KMS-11 (cell line): Measurements from ENCODE around the gene VCL.
A peak's percentile ranks its signal among the peaks of the same experiment; 100 is the strongest.

ENCODE experiments used
- H2AFZ ChIP-seq: fragments of 200-600 bp; sonication (generic); 2 replicates; pipeline ENCODE4 v1.6.1; 2016; ENCODE audit warnings: antibody characterized with exemption, mixed run types, low read depth
- H3K27ac ChIP-seq: fragments of 200-600 bp; sonication (generic); 2 replicates; pipeline ENCODE4 v1.6.1; 2016; ENCODE audit warnings: mild to moderate bottlenecking, mixed run types
- H3K27me3 ChIP-seq: fragments of 200-600 bp; sonication (generic); 2 replicates; pipeline ENCODE4 v1.6.1; 2017; ENCODE audit warnings: mild to moderate bottlenecking, low read depth, mixed run types, moderate library complexity; ENCODE audit not compliant: insufficient read depth
- H3K36me3 ChIP-seq: fragments of 200-600 bp; sonication (generic); 2 replicates; pipeline ENCODE4 v1.6.1; 2017; ENCODE audit warnings: mild to moderate bottlenecking, mixed run types; ENCODE audit not compliant: insufficient read depth
- H3K4me1 ChIP-seq: fragments of 200-600 bp; sonication (generic); 2 replicates; pipeline ENCODE4 v1.6.1; 2016; ENCODE audit warnings: mild to moderate bottlenecking, low read depth, mixed run types; ENCODE audit not compliant: poor library complexity, severe bottlenecking
- H3K4me2 ChIP-seq: fragments of 200-600 bp; sonication (generic); 2 replicates; pipeline ENCODE4 v1.7.0; 2016; ENCODE audit warnings: mild to moderate bottlenecking, mixed run types
- H3K4me3 ChIP-seq: fragments of 200-600 bp; sonication (generic); IDR thresholded peaks from 2 replicates; pipeline ENCODE4 v1.6.1; 2017; ENCODE audit warnings: low read depth, low read length, mixed read lengths; ENCODE audit not compliant: insufficient read depth
- H3K79me2 ChIP-seq: fragments of 200-600 bp; sonication (generic); 2 replicates; pipeline ENCODE4 v1.6.1; 2016; ENCODE audit warnings: low read depth, mixed run types; ENCODE audit not compliant: insufficient read depth
- H3K9ac ChIP-seq: fragments of 200-600 bp; sonication (generic); 2 replicates; pipeline ENCODE4 v1.6.1; 2016; ENCODE audit warnings: mild to moderate bottlenecking, mixed run types
- H4K20me1 ChIP-seq: fragments of 200-600 bp; sonication (generic); 2 replicates; pipeline ENCODE4 v1.6.1; 2016; ENCODE audit warnings: mild to moderate bottlenecking, mixed run types; ENCODE audit not compliant: insufficient read depth
- TF ChIP-seq, protein P1 (sequence below): fragments of 200-600 bp; sonication (generic); conservative IDR thresholded peaks from 2 replicates; pipeline ENCODE4 v1.6.1; 2017; ENCODE audit warnings: low read depth, mild to moderate bottlenecking, antibody characterized with exemption, low read length, moderate library complexity, mixed read lengths

The VCL gene

DNA sequence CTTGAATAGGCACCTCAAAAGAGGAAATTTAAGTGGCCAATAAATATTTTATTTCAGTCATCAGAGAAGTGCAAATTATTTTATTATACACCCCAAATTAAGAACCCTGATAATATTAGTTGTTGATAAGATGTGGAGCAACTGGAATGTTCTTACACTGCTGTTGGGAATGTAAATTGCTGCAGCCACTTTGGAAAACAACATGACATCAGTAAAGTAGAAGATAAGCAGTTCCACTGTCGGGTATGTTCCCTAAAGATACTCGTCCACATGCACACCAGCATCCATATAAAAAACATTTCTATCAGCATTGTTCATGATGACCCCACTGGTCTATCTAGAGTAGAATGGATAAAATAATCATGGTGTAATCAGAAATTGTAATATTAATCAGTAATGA is 46.5 kb downstream of the VCL start:
- no peaks in the 10 kb centered on the region for H3K36me3 ChIP-seq
- H4K20me1 ChIP-seq, result no peaks in the 10 kb centered on the region
- H2AFZ ChIP-seq, result no peak overlapping the region
- H3K79me2 ChIP-seq, result no peaks in the 10 kb centered on the region
- TF ChIP-seq, protein P1, sequence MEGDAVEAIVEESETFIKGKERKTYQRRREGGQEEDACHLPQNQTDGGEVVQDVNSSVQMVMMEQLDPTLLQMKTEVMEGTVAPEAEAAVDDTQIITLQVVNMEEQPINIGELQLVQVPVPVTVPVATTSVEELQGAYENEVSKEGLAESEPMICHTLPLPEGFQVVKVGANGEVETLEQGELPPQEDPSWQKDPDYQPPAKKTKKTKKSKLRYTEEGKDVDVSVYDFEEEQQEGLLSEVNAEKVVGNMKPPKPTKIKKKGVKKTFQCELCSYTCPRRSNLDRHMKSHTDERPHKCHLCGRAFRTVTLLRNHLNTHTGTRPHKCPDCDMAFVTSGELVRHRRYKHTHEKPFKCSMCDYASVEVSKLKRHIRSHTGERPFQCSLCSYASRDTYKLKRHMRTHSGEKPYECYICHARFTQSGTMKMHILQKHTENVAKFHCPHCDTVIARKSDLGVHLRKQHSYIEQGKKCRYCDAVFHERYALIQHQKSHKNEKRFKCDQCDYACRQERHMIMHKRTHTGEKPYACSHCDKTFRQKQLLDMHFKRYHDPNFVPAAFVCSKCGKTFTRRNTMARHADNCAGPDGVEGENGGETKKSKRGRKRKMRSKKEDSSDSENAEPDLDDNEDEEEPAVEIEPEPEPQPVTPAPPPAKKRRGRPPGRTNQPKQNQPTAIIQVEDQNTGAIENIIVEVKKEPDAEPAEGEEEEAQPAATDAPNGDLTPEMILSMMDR, result no peak
- no peak overlapping the region for H3K27ac ChIP-seq
- no peaks in the 10 kb centered on the region for H3K27me3 ChIP-seq
- no peak overlapping the region for H3K9ac ChIP-seq
- H3K4me3 ChIP-seq, result no peak overlapping the region
- peaks cover 42% of the 10 kb centered on the region for H3K4me1 ChIP-seq
- H3K4me2 ChIP-seq, result no peak overlapping the region

DNA sequence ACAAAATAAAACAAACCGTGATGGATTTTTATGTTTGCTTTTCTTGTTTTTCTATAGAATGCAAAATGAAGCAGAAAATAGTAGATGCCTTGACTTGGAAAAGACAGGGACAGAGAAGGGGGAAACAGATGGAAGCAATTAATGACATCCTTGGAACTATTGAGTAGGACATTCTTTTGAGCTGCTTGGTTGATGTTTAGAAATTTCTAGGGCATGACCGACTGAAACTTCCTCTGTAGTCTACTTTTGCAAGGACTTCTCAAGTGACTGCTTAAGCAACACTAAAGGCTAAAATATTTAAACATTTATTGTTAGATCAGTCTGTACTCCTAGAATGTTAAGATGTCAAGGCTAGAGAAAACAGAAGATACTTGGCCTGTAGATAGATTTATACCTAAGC is 49.4 kb downstream of the VCL start:
- Histone ChIP-seq H3K4me3 (no peak overlapping the region), H2AFZ (no peak overlapping the region), H3K36me3 (no peaks in the 10 kb centered on the region), H3K9ac (no peak overlapping the region), H4K20me1 (no peaks in the 10 kb centered on the region), H3K27ac (no peak overlapping the region), H3K4me2 (peak overlapping the region; percentile 61), H3K27me3 (no peaks in the 10 kb centered on the region), H3K4me1 (peaks cover 39% of the 10 kb centered on the region), H3K79me2 (no peaks in the 10 kb centered on the region)
- TF ChIP-seq, protein P1, result no peak

DNA sequence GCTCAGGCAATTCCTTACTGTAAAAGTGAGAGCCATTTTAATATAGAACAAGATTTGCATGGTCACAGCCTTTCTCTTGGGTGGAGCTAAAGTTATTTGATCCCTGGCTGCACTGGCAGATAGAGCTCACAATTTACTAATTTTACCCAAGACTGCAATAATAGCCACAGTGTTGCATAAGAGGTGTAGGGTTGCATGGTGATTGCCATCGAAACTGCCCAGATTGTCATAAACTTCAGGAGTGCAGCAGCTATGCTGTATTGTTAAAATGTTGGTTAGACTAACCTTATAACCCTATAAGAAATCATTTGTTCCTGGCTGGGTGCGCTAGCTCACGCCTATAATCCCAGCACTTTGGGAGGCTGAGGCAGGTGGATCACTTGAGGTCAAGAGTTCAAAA is 50.0 kb downstream of the VCL start:
- Histone ChIP-seq H3K79me2 (no peaks in the 10 kb centered on the region), H3K9ac (no peak overlapping the region), H3K27ac (no peak overlapping the region)

DNA sequence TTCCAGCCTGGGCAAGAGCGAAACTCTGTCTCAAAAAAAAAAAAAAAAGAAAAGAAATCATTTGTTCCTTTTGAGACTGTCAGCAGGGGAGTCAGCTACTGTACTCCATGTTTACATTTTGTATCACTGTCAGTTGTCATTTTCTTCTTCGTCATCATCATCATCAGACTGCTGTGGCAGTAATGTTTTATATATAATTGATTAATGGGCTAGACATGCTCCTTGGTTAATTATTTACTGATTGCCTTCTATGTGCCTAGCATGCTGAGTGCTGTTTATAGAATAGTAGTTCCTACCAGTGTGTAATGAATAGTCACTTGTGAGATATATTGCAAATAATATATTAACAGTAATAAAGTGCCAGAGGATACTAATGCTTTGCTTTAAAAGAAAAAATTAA is 50.5 kb downstream of the VCL start:
- no peaks in the 10 kb centered on the region for H3K79me2 ChIP-seq
- TF ChIP-seq, protein P1, result no peak
- H3K36me3 ChIP-seq, result no peaks in the 10 kb centered on the region
- no peaks in the 10 kb centered on the region for H3K27me3 ChIP-seq
- H3K4me1 ChIP-seq, result peaks cover 39% of the 10 kb centered on the region
- peak overlapping the region; percentile 61; the same call in 1 of the 2 replicates for H3K4me2 ChIP-seq
- no peaks in the 10 kb centered on the region for H4K20me1 ChIP-seq
- no peak overlapping the region for H2AFZ ChIP-seq
- H3K9ac ChIP-seq, result no peak overlapping the region
- no peak overlapping the region for H3K27ac ChIP-seq
- H3K4me3 ChIP-seq, result no peak overlapping the region

More for the DNA sequence above, 50.0 kb downstream of the VCL start:
- Histone ChIP-seq H3K4me3 (no peak overlapping the region), H2AFZ (no peak overlapping the region), H3K4me1 (peaks cover 39% of the 10 kb centered on the region), H4K20me1 (no peaks in the 10 kb centered on the region), H3K36me3 (no peaks in the 10 kb centered on the region), H3K4me2 (peak overlapping the region; percentile 61), H3K27me3 (no peaks in the 10 kb centered on the region)
- TF ChIP-seq, protein P1, result no peak

DNA sequence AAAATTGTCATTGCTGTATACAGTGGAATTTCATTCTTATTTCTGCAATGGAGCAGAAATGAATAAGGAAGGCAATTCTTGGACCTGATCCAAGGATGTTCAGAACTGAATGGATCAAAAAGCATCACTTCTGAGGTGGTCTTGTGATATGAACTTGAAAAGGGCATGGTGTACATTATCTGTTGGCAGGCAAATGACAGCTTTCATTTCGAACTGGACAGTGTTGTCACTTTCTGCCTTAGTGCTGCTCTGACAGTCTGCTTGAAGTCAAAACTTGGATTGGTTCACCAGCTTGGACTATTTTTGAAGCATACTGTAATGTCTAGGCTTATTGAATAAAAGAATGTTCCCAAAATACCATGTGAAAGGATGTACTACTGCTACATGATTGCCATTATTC is 52.0 kb downstream of the VCL start:
- Histone ChIP-seq H3K4me3 (no peak overlapping the region), H3K79me2 (no peaks in the 10 kb centered on the region), H4K20me1 (no peaks in the 10 kb centered on the region), H3K4me1 (peaks cover 39% of the 10 kb centered on the region), H3K27me3 (no peaks in the 10 kb centered on the region), H3K4me2 (no peak overlapping the region), H3K27ac (no peak overlapping the region), H3K36me3 (no peaks in the 10 kb centered on the region), H3K9ac (no peak overlapping the region), H2AFZ (no peak overlapping the region)
- TF ChIP-seq, protein P1, result no peak
